HG03060 (cell line): Measurements from ENCODE around the gene ZNF628.

Experiments used
- ATAC-seq: cut with Tn5 transposase; IDR thresholded peaks from one replicate; pipeline ENCODE4 v1.9.1; 2021; ENCODE audit warnings: low read depth, moderate number of reproducible peaks; ENCODE audit not compliant: unreplicated experiment

ZNF628 gene

DNA sequence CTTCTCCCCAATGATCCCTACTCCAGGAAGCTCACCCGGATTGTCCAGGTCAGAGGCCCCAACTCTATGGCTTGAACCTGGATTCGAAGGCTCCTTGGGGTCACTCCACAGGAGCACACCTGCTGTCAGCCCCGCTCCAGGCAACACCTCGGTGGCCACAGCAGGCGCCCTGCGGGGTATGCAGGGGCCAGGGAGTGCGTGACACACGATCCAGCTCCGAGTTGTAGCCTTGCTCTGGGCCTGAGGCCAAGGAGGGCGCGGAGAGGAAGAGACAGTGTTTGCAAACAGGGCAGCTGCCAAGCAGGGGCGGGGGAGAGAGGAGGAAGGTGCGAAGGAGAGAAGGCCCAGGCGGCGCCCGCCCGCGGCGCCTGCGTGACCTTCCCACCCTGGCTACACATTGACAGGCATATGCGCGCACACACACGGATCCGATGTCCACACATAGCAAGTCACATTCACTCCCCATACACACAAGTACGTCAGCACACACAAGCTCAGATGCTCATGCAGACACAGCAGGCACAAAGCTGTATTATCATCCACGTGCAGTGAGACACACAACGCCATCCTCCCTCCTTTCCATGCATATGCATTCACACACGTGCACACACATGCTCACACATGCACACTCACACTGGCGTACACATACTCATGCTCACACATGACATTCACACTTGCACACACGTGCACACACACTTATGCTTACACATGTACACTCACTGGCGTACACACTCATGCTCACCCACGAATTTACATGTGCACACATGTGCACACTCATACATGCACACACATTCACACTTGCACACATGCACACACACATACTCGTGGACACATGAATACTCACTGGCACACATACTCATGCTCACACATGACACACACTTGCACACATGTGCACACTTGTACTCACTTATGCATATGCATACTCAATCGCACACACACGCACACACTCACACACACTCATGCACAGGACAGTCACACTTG, 50.1 kb downstream of the ZNF628 start:
- ATAC-seq, result no peak

DNA sequence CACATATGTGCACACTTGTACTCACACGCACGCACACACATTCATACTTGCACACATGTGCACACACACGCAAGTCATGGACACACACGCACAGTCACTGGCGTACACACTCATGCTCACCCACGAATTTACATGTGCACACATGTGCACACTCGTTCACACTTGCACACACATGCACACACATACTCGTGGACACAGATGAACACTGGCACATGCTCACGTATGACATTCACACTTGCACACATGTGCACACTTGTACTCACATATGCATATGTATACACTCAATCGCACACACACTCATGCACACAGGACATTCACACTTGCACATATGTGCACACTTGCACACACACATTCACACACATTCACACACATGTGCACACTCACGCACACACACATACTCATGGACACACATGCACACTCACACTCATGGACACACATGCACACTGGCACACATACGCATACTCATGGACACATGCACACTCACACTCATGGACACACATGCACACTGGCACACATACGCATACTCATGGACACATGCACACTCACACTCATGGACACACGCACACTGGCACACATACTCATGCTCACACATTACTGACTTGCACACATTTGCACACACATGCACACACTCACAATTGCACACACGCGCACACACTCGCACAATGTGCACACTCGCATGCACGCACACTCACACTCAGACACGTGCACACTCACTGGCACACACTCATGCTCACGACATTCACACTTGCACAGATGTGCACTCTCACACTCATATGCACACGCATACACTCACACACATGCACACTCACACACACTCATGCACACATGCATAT, 51.0 kb downstream of the ZNF628 start:
- ATAC-seq, result no peak

DNA sequence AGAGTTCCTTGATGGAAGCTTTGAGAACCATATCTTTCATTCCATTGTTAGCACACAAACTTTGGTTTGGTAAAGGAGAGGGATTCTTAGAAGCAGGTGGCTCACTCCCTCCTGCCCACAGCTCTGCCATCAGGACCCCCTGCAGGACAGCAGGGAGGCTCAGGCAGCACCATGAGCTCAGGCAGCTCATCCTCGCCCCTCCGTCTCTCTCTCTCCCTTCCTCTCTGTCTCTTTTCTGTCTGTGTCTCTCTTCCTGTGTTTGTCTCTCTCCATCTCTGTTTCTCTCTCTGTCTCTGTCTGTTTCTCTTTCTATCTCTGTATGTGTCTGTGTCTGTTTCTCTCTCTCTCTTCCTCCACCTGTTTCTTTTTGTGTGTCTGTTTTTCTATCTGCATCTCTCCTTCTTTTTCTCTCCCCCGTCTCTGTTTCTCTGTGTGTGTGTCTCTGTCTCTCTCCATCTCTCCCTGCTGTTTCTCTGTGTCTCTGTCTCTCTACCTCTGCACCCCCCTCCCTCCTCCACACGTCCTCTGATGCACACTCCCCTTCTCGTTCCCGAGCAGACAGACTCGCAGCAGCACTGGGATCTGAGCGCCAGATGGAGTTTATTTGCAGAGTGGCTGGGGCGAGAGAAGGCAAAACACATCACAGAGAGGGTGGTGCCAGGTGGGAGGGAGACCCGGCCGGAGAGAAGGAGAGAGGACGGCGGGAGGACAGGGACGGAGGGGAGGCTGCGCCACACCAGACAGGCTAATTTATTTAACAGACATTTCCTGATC, 51.8 kb downstream of the ZNF628 start:
- ATAC-seq, result no peak

DNA sequence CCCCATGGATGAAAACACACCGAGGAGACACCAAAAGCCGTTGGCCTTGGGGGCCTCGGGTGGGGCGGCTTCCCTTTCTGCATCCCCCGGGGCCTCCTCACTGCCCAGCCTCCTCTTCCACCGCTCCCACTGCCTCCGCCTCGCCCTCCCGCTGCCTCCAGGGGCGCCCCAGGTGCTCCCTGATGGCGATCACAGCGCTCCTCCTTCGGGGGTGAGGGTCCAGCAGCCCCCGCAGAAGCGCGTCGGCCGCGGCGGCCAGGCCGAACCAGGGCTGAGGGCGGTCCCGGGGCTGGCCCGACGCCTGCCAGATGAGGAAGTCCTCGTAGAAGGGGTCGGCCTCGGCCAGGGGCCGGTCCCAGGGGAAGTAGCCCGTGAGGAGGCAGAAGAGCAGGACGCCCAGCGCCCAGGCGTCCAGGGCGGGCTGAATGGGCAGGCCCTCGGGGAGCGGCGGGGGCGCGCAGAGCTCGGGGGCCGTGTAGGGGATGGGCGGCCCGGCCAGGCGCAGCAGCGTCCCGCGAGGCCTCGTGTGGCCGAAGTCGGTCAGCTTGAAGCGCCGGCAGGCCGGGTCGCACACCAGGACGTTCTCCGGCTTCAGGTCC, 53.3 kb downstream of the ZNF628 start:
- no peak for ATAC-seq

DNA sequence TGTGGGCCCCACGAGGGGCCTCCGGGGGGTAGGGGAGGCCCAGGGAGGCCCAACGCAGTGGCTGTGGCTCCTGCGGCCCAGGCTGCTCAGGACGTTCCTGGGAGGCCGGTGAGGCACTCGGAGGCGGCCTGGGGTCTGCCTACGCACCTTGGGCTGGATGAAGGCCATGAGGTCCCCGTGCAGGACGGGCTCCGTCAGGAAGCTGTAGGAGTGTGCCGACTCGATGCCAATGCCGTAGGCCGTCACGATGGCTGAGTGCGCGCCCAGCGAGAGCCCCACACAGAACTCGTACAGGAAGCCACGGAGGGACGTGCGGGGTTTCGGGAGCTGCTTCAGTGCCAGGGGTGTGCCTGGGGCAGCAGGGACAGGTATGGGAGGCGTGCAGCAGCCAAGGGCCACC, 54.6 kb downstream of the ZNF628 start:
- ATAC-seq, result no peak
